HG03066 (cell line): Measurements from ENCODE around the gene SPEN.

ENCODE experiments used
- ATAC-seq: cut with Tn5 transposase; IDR thresholded peaks from one replicate; pipeline ENCODE4 v1.9.1; 2021; ENCODE audit warnings: low read depth; ENCODE audit not compliant: unreplicated experiment

Gene SPEN

DNA sequence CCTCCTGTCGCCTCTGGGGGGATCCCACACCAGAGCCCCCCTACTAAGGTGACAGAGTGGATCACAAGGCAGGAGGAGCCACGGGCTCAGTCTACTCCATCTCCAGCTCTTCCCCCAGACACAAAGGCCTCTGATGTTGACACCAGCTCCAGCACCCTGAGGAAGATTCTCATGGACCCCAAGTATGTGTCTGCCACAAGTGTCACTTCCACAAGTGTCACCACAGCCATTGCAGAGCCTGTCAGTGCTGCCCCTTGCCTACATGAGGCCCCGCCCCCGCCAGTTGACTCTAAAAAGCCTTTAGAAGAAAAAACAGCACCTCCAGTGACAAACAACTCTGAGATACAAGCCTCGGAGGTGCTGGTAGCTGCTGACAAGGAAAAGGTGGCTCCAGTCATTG, 86.2 kb downstream of the SPEN start:
- ATAC-seq, result no peak

DNA sequence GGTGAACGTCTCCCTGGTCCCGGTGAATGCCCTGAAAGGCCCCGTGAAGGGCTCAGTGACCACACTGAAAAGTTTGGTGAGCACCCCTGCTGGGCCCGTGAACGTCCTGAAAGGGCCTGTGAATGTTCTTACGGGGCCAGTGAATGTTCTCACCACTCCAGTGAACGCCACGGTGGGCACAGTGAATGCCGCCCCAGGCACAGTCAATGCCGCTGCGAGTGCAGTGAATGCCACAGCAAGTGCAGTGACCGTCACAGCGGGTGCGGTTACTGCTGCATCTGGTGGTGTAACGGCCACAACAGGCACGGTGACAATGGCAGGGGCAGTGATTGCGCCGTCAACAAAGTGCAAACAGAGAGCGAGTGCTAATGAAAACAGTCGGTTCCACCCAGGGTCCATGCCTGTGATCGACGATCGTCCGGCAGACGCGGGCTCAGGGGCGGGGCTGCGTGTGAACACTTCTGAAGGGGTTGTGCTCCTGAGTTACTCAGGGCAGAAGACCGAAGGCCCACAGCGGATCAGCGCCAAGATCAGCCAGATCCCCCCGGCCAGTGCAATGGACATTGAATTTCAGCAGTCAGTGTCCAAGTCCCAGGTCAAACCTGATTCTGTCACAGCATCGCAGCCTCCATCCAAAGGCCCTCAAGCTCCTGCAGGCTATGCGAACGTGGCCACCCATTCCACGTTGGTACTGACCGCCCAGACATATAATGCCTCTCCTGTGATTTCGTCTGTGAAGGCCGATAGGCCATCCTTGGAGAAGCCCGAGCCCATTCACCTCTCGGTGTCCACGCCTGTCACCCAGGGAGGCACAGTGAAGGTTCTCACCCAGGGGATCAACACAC, 86.9 kb downstream of the SPEN start:
- no peak for ATAC-seq

DNA sequence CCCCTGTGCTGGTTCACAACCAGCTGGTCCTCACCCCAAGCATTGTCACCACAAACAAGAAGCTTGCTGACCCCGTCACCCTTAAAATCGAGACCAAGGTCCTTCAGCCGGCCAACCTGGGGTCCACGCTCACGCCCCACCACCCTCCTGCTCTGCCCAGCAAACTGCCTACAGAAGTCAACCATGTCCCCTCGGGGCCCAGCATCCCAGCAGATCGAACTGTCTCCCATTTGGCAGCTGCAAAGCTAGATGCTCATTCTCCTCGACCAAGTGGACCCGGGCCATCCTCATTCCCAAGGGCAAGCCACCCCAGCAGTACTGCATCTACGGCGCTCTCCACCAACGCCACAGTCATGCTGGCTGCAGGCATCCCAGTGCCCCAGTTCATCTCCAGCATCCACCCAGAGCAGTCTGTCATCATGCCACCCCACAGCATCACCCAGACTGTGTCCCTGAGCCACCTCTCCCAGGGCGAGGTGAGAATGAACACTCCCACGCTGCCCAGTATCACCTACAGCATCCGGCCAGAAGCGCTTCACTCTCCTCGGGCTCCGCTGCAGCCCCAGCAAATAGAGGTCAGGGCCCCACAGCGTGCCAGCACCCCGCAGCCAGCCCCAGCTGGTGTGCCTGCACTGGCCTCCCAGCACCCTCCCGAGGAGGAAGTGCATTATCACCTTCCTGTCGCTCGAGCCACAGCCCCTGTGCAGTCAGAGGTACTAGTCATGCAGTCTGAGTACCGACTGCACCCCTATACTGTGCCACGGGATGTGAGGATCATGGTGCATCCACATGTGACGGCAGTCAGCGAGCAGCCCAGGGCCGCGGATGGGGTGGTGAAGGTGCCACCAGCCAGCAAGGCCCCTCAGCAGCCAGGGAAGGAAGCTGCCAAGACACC, 87.8 kb downstream of the SPEN start:
- no peak for ATAC-seq

DNA sequence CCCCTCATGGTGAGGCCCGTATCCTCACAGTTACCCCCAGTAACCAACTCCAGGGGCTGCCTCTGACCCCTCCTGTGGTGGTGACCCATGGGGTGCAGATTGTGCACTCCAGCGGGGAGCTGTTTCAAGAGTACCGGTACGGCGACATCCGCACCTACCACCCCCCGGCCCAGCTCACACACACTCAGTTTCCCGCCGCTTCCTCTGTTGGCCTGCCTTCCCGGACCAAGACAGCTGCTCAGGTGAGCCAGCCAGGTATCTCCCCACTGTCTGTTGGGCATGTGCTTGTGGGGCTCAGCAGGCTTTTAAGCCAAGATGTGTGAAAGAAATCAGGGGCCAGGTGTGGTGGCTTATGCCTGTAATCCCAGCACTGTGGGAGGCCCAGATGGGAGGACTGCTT, 88.5 kb downstream of the SPEN start:
- ATAC-seq, result no peak

DNA sequence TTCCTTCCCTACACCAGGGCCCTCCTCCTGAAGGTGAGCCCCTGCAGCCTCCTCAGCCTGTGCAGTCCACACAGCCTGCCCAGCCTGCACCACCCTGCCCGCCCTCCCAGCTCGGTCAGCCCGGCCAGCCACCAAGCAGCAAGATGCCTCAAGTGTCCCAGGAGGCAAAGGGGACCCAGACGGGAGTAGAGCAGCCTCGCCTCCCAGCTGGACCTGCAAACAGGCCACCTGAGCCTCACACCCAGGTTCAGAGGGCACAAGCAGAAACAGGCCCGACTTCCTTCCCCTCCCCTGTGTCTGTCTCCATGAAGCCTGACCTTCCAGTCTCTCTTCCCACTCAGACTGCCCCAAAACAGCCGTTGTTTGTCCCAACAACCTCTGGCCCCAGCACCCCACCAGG, 89.6 kb downstream of the SPEN start:
- ATAC-seq, result no peak

DNA sequence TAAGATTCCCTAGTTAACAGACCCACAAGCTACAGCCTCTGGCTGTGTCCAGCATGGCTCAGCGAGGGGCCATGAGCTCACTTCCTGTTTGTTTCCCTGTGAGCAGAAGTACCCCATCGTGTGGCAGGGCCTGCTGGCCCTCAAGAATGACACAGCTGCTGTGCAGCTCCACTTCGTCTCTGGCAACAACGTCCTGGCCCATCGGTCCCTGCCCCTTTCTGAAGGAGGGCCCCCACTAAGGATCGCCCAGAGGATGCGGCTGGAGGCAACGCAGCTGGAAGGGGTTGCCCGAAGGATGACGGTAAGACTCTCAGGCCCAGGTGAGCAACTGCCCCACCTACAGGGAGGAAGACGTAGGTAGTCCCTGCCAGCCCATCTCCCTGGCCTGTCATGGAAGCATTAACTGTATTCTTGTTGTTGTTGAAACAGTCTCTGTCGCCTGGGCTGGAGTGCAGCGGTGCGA, 90.2 kb downstream of the SPEN start:
- no peak for ATAC-seq

DNA sequence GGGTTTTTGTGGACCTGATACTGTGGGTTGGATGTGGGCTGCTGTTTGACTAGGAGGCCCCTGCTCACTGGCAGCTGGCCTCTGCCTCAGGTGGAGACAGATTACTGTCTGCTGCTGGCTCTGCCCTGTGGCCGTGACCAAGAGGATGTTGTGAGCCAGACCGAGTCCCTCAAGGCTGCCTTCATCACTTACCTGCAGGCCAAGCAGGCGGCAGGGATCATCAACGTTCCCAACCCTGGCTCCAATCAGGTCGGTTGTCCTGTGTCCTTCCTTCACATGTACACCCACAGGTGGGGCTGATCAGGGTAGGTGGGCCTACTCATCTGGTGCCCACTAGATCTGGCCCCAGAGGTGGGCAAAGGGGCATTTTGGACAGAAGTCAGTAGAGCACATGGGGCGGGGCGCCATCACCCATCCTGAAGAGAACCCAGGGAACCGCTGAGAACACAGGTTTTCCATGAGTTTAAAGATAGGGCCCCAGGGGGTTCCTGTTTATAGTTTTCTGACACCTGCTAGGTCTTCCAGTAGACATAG, 91.2 kb downstream of the SPEN start:
- ATAC-seq, result no peak

DNA sequence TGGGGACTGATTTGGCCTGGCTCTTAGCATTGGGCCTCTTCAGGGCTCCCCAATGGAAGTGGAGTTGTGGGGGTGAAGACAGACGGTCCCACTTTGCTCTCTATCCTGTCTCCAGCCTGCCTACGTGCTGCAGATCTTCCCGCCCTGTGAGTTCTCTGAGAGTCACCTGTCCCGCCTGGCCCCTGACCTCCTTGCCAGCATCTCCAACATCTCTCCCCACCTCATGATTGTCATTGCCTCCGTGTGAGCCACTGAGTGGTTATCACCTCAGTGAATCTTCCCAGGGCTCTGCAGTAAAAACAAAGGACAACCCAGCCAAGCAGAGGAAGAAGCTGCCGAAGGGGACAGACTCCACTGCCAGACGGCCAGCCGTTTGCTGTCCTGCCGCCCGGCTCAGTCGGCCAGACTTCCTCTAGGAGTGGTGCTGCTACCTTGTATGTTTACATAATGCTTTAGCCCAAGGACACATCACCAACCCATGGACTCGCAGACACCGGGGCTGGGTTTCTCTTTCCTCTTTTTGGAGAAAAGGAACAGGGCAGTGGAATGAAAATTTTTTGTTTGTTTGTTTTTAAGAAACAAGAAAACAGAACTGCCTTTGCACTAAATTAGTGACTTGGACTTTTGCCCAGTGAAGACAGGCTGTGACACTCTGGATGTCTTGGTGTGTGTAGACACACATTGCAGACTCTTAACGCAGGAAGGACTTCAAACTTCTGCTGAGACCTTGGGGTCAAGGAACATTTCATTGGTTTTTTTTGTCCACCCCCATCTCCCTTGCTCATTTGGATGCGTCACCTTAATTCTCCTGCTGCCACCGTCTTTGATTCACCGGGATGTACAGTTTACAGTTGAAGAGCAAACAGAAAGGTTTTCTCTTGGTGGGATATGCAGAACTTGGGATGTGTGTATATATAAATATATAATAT, 91.9 kb downstream of the SPEN start:
- ATAC-seq, result no peak

DNA sequence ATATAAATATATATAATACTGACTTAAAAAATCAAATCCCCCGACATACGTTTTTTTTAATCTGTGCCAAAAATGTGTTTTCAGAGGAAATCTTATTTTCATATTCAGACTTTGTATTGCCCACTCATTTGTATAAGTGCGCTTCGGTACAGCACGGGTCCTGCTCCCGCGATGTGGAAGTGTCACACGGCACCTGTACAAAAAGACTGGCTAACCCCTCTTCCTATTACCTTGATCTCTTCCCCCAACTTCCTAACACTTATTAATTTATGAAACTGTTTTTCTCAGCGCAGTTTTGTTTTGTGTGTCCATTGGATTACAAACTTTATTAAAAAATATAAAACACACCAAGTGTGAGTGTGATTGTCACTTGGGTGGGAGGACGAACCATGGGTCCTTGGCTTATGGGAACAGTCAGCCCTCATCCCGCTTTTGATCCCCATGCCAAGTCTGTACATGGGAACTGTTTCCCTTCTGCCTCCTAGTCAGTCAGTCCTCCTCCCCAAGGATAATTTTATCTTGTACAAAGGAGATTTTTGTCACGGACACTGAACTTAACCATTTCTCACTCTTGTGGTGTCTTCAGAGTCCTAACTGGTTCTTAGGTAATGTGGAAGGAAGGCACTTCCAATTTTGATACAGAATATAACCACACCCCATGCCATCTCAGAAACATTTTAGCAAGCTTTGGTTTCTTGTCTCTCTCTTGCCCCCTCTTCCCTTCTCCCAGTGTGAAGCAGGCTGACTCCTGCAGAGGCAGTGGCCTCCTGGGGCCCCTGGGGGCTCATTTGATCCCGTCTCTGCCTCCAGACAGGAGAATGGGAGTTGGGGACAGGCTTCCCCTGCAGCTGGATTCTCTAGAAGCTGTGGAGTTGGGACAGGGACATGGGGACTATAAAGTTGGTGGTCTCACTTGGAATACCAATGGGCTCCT, 92.9 kb downstream of the SPEN start:
- ATAC-seq, result no peak

DNA sequence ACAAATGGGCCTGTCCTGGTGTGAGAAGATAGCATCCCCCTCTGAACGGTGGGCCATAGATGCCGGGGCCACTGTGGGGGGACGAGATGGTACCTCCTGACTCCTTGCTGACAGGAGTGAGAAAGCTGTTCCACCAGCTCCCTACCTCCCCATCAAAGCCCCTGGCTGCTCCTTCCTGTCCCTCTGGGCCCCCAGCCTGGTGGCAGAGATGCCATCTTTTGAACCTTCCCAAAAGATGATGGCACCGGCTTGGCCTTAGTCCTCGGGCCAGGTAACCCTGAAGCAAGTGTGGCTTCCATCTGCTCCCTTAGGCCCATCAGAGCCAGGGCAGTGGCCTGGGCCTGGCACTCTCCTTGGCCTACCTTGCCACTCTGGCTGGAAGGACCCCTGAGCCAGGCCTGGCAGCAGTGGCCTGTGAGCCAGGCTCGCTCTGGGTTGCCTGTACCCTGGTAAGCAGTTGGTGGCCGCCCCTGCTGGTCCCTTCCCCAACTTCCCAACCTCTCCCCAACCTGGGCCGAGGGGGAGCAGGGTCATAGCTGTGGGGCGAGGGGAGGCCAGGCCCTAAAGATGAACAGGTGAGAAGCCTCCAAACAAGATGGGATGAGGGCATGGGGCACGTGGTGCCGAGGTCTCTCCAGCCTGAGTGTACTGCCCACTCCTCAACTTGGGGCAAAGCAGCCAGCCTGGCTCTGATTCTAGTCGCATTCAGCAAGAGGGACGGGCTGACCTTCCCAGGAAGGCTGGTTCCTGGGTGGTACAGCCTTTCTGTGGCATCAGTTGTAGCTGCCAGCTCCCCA, 93.7 kb downstream of the SPEN start:
- no peak for ATAC-seq

DNA sequence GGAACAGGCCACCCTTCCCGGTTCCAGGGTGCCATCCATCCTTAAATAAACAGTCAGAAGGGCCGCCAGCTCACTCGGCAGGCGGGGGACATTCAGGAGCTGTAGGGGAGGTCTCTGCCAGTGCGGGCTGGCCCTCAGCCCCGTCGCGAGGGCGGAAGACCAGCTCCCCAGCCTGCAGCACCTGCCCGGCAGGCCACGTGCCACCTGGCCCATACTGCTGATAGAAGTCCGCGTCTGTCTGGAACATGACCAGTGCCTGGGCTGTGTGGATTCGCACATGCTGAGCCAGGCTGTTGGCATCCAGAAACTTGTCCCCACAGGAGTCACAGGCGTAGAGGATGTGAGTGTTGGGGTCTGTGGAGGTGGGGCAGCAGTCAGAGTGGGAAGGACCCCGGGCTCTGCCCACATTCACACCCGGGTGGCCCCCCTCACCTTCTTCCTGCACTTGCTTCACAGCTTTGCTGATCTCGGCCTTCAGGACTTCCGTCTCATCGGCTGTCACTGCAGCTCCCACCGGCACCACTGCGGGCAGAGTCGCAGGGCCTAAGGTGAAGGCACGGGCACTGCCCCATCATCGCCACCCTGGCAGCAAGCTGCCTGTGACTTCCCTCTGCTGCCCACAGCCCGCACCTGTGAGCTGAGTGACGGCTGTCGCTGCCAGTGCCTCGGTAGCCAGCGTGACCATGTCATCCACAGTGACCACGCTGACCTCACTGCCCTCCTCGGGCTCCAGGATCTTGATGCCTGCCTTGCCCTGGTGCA, 94.6 kb downstream of the SPEN start:
- no peak for ATAC-seq

DNA sequence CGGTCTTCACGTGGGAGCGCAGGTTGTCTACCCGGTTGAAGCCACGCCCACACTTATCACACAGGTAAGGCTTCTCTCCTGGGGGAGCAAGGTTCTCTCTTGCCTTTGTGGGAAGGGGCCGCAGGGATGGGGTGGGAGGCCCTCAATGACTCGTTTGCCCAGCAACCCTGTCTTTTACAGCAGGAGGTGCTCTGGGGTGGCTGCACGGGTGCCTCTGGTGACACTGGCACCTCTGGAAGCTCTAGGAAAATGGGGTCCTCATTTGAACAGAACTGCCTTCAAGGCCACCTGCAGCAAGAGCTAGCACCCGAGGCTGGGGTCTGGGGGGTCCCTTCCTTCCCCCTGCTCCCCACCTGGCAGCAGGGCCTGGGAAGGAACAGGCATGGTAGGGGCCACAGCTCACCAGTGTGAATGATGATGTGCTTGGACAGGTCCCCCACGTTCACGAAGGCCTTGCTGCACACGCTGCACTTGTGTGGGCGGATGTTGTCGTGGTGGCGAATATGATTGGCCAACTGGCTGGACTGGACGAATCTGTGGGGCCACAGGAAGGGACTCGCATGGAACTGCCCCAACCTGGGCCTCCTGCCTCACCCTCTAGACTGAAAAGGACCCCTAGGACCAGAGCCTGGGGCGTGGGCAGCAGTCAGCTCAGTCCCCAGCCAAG, 95.3 kb downstream of the SPEN start:
- no peak for ATAC-seq

DNA sequence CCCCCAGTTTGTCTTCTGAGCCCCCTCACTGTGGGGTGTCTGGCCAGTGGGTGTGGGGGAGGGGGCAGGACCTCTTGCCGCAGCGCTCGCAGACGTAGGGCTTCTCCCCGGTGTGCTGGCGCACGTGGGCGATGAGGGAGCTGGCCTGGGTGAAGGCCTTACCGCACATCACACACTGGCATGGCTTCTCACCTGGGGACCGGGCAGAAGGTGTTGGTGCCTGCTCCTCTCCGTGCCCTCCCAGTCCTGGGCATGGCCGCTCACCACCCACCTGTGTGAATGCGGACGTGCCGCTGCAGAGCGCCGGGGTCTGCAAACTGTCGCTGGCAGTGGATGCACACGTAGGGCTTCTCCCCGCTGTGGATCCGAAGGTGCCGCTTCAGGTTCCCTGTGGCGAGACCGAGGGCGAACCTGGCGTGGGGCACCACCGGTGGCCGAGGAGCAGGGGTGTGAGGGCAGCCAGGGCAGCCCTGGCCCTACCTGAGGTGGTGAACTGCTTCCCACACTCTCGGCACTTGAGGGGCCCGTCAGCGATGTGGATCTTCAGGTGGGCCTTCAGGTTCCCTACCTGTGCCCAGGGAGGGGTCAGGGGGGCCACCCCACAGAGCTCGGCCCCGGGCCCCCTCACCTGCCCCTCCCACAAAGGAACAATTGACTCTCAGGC, 96.0 kb downstream of the SPEN start:
- ATAC-seq, result no peak

DNA sequence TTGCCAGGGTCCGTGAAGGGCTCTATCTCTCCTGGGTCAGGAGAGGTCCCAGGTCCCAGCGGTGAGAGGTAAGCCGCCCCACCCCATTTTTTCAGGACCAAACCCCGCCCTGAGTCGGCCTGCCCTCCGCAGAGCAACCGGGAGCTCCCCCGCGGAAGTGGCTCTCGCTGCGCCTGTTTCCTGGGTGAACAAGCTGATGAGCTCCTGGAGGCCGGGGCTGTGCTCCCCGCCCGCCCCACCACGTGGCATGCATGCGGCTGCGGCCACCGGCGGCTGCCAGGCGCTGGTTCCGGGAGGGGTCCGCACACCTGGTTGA, 96.4 kb downstream of the SPEN start:
- ATAC-seq, result no peak

DNA sequence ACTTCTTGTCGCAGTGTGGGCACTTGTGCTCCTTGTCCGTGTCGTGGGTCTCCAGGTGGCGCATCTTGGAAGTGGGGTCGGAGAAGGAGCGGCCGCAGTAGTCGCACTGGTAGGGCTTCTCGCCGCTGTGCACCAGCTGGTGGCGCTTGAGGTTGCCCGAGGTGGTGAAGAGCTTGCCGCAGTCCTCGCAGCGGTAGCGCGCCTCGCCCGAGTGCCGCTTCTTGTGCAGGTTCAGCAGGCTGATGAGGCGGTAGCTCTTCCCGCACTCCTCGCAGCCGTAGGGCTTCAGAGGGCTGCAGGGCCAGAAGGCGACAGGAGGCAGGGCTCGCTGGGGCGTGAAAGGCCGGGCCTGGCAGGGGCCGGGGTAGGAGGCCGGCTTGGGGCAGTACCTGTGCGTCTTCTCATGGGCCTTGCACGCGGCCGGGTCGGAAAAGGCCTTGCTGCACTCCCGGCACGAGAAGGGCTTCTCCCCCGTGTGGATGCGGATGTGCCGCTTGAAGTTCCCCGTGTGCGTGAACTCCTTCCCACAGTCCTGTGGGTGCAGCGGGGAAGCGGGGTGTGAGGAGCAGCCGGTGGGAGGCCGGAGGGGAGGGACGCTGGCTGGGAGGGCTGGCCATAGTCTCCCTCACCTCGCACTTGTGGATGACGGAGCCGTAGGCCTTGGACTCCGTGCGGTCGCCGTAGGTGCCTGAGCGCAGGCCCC, 97.0 kb downstream of the SPEN start:
- ATAC-seq, result no peak
